NOMO-1 (cell line): ENCODE results near the gene HAPSTR1.
"Not testable (repeated sequence)": the region's sequence is repeated elsewhere in the genome, so short reads cannot be mapped to it uniquely, and the experiment has no call there.

Experiments used
- DNase-seq, 2 experiments: peaks; one replicate each; lab custom pipeline; 2025; ENCODE audit not compliant: unreplicated experiment in 2 of 2; lab: John Stamatoyannopoulos, UW

Gene HAPSTR1, protein sequence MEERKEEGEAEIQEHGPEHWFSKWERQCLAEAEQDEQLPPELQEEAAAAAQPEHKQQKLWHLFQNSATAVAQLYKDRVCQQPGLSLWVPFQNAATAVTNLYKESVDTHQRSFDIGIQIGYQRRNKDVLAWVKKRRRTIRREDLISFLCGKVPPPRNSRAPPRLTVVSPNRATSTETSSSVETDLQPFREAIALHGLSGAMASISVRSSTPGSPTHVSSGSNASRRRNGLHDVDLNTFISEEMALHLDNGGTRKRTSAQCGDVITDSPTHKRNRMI

DNA sequence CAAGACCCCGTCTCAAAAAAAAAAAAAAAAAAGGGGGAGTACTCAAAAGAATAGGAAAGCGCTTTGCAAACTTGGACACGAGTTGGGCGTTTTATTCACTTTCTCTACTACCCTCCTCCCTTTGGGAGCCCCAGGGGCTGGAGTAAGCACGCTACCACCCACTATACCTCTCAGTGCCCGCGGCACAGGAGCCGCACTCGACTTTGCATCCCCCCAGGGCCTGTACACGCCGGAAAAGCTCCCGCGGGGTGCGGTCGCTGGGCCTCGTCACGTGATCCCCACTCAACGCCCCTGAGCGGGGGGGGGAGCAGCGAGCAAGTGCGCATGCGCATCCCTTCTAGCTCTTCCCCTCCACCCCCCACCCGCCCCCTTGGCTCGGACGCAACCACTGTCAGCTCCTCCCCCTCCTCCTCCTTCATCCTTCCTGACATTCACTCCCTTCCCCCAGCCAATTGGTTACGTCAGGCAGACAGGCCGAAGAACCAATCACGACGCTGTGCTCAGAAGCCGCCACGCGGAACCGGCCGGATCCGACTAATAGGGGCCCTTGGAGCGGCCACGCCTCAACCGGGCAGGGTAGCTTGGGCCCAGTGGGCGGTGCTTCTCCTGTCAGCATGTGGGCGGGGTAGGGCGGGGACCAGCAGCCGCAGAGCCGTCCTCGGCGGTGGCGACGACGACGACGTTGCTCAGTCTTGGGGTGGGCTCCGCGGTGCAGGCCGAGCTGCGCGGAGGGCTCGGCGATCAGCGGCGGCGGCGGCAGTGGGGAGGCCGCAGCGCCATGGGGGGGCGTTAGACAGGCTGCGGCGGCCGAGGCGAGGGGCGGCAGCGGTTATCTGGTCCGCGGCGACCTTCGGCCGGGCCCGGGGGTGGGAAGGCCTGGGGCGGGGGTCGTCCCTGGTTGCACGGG, at the start of gene HAPSTR1:
HAPSTR1 (plus strand) TSS at position 685 of the 907 bp plus-strand sequence. CDS start 401 bp downstream, outside the sequence.
- peak; percentile 99 to 100 for DNase-seq

- no peak for DNase-seq
Measured at GRCh38 chr16:9042533-9042932, 48.9 kb upstream of the HAPSTR1 start.

DNA sequence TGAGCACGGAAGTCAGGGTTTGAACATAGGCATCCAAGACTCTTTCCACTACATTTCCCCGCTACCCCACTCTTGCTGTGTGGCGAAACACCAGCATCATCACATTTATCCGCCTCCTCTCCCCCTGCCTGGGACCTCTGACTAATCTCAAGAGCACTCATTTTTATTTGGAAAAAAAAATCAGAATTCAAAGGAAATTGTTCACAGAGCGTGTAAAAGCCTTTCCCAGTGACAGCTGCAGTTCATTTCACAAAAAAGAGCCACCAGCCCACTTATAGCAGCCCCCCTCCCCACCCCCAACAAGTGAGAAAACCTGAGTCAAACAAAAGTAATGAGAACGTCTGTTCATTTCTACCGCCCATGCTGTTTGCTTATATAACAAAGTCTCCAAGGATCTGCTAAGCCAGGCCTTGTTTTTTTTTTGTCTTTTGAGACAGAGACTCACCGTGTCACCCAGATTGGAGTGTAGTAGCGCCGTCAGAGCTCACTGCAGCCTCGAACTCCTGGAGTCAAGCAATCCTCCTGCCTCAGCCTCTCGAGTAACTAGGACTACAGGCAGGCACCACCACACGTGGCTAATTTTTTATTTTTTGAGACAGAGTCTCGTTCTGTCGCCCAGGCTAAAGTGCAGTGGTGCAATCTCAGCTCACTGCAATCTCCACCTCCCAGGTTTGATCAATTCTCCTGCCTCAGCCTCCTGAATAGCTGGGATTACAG, 48.3 kb upstream of the HAPSTR1 start:
- no peak for DNase-seq

DNA sequence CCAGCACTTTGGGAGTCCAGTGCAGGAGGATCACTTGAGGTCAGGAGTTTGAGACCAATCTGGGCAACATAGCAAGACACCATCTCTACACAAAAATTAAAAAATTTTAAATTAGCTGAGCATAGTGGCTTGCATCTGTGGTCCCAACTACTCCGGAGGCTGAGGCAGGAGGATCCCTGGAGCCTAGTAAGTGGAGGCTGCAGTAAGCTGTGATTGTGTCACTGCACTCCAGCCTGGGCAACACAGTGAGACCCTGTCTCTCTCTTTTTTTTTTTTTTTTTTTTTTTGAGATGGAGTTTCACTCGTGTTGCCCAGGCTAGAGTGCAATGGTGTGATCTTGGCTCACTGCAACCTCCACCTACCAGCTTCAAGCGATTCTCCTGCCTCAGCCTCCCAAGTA, 45.9 kb upstream of the HAPSTR1 start:
- not testable (repeated sequence) for DNase-seq

DNA sequence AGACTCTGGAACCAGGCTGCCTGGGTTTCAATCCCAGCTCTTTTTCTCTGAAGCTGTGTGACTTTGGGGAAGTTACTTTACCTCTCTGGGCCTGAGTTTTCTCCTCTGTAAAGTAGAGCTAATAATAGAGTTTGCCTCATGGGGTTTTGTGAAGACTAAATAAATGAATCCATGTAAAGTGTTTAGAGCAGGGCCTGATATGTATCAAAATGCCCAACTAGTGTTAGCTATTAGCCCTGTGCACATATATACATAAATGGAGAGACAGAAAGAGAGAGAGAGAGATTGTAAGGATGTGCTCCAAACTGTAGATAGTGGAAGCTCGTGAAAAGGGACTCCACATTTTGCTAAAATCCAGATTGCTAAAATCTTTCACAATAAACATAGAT, 44.8 kb upstream of the HAPSTR1 start:
- no peak for DNase-seq

DNA sequence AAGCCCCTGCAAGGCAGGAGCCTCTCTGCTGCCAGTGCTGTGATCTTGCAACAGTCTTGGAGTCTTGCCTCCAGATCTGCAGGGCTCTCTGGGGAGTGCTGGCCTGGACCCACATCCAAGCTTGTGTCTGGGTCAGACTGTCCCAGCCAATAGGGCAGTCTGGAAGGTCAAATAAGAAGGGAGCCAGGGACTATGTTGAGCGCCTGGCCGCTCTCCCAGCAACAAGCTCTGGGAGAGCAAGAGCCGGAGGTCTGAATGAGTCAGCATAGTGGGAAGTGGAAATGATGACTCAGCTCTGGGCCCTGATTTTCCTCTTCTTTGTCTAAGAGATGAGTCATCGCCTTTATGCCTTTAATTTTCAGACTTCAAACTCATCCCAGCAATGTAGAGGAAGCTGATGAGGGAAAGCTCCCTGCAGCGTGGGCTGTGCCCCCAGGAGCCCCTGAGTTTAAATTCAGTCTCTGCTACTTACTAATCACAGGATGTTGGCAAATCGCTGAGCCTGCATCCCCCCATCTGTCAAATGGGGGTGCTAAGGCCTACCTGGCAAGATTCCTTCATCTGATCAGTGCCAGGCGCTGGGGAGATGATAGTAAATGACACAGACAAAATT, 43.6 kb upstream of the HAPSTR1 start:
- DNase-seq: peak; percentile 79 to 89

DNA sequence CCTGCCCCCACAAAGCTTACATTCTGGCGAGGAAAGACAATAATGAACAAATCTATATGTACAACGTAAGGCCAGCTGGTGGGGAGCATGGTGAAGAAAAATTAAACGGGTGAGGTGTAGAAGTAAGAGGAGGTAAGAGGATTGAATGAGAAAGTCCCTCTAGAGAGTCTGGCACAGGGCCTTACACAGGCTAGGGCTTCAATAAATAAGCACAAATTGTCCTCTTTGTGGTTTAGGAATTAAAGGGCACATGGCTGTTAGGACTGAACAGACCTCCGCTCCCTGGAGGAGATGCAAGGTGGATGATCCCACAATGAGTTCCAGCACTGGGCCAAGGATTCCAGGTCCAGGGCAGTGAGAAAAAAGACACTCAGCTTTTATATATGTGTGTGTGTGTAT, 43.1 kb upstream of the HAPSTR1 start:
- DNase-seq: no peak

GRCh38 chr16:9049241-9049640, 42.2 kb upstream of the HAPSTR1 start:
- no peak for DNase-seq

GRCh38 chr16:9050102-9050830, 41.2 kb upstream of the HAPSTR1 start:
- no peak for DNase-seq

- no peak for DNase-seq
Measured at GRCh38 chr16:9053006-9053601, 38.3 kb upstream of the HAPSTR1 start.

GRCh38 chr16:9054460-9054859, 37.0 kb upstream of the HAPSTR1 start:
- no peak for DNase-seq

DNA sequence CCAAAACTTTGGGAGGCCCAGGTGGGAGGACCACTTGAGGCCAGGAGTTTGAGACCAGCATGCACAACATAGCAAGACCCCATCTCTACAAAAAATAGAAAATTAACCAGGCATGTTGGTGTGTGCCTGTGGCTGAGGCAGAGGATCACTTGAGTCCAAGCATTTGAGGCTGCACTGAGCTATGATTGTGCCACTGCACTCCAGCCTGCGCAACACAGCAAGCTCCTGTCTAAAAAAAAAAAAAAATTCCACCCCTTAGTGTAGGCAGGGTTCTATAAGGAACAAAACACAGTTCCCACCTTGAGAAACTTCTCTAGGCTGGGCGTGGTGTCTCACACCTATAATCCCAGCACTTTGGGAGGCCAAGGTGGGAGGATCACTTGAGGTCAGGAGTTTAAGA, 36.3 kb upstream of the HAPSTR1 start:
- no peak for DNase-seq

DNA sequence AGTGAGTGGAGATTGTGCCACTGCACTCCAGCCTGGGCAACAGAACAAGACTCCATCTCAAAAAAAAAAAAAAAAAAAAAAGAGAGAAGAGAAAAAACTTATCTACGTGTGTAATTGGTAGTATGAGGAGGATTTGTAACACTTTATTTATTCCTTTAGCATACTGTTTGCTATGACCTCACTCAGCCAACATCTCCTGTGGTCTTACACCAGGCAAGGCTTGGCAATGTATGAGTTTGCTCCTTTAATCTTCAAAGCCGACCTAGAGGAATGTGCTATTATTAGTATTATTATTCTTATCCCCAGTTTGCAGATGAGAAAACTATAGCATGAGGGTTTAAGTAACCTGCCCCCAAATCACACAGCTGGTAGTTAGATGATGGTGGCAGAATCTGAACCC, 35.8 kb upstream of the HAPSTR1 start:
- no peak for DNase-seq

DNA sequence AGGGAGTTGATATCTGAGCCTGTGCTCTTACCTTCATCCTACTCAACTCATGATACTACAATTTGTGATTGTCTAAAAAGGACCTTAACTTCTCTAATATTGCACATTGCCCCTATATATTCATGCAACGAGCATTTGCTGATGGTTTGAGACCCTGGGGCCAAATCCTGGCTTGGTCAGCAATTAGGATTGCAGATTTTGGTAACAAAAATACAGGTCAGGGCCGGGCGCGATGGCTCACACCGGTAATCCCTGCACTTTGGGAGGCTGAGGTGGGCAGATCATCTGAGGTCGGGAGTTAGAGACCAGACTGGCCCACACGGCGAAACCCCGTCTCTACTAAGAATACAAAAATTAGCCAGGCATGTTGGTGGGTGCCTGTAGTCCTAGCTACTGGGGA, 35.4 kb upstream of the HAPSTR1 start:
- no peak for DNase-seq

GRCh38 chr16:9058211-9058610, 33.2 kb upstream of the HAPSTR1 start:
- DNase-seq: no peak

- DNase-seq: no peak
Measured at GRCh38 chr16:9060225-9060624, 31.2 kb upstream of the HAPSTR1 start.

DNA sequence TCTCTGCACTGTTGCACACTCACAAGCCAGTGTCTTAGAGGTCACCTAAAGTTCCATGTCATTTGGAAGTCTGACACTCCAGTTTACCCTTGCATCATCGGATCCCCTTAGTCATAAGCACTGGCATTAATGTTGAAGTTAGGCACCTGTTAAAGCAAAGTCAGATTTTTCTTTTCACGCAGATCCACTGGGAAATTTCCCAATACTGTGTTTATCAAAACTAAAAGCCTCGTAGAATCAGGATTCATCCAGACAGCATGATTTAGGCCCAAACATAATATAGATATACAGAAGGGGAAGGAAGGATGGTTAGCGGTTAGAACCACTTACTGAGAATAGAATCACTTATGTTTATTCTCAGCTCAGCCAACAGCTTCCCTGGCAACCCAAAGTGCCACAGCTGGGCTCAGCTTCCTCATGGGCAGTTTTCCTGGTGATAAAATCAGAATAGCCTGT, 30.1 kb upstream of the HAPSTR1 start:
- DNase-seq: peak; percentile 72 to 91

DNA sequence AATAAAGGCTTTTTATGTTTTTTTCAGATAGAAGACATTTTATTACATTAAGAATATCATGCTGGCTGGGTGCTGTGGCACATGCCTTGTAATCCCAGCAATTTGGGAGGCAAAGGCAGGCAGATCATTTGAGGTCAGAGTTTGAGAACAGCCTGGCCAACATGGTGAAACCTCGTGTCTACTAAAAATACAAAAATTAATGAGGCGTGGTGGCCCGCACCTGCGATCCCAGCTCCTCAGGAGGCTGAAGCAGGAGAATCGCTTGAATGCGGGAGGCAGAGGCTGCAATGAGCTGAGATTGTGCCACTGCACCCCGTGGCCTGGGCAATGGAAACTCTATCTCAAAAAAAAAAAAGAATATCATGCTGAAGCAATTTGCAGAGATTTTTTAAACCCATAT, 29.1 kb upstream of the HAPSTR1 start:
- DNase-seq: no peak

DNA sequence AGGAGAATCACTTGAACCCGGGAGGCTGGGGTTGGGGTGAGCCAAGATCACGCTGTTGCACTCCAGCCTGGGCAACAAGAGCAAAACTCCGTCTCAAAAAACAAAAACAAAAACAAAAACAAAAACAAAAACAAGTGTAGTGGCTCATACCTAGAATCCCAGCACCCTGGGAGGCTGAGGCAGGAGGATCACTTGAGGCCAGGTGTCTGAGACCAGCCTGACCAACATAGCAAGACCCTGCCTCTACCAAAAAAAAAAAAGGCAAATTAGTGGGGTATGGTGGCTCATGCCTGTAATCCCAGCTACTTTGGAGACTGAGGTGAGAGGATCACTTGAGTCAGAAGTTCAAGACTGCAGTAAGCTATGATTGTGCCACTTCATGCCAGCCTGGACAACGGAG, 26.4 kb upstream of the HAPSTR1 start:
- no peak for DNase-seq

DNA sequence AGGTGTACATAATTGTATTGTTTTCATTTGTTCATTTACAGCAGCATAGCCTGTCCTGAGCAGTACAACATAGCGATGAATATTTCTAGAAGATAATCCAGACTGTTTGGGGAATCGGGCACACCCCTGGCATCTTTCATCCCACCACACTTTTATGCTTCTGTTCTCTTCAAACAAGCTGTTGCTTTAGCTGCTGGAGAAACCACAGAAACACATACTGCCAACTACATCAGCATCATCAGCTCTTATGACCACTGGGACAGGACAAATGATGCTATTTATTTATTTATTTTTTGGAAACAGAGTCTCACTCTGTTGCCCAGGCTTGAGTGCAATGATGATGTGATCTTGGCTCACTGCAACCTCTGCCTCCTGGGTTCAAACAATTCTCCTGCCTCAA, 22.6 kb upstream of the HAPSTR1 start:
- DNase-seq: no peak
